Suppressor macrophage treated with lipopolysaccharide for 4 hours (primary cell): ENCODE results near the gene AFF3.

Experiments
- DNase-seq: peaks from one replicate; pipeline ENCODE4 v3.0.0-alpha.2; 2020

Gene AFF3

GRCh38 chr2:99648906-99649789 lies 493.2 kb downstream of the AFF3 start:
- no peak for DNase-seq

DNA sequence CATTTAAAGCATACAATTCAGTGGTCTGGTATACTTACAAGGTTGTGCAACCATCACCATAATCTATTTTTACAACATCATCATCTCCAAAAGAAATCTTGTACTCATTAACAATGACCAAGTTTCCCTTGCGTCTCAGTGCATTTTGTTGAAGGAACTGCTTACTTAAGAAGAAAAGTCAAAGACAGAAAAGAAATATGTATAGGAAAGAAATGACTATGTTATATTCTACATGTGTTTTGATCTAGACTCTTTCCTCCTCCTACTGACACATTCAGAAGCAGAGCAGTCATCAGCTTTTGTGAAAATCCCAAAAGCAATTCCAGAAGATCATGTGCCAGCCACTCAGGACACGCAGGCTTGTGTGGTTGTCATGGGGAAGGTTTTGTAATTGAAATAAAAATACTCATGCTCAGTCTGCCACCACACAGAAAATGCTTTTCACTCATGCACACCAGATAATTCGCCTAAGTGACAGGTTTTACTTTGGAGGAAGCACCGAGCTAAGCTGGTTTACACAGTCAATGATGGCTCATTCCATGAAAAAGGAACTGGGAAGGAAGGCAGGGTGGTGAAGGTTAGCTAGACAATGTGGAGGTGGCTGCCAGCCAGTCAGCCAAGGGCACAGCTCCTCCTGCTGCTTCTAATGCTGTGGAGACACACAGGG lies 494.1 kb downstream of the AFF3 start:
- DNase-seq, result peak; percentile 49

DNA sequence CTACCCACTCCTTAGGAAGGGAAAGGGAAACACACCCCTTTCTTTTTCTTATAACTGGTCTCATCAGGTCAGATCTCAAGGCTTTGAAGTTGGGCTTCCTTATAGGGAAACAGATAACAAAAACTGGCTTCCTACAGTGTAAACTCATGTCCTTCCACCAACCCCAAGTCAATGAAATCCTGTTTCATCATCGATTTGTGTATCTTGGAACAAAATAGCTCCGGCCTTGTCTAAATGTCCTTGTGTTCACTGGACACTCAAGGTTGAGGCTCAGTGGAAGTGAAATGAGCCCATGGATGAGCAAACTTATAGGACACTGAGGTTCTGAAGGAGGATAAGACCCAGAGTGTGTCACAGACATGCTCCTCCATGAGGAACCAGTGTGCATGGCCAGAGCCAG lies 496.4 kb downstream of the AFF3 start:
- DNase-seq, result no peak

- DNase-seq, result no peak
Measured at GRCh38 chr2:99644419-99644787, 498.0 kb downstream of the AFF3 start.

GRCh38 chr2:99643787-99644418 lies 498.5 kb downstream of the AFF3 start:
- no peak for DNase-seq

- no peak for DNase-seq
Measured at GRCh38 chr2:99641999-99642398, 500.4 kb downstream of the AFF3 start.

DNA sequence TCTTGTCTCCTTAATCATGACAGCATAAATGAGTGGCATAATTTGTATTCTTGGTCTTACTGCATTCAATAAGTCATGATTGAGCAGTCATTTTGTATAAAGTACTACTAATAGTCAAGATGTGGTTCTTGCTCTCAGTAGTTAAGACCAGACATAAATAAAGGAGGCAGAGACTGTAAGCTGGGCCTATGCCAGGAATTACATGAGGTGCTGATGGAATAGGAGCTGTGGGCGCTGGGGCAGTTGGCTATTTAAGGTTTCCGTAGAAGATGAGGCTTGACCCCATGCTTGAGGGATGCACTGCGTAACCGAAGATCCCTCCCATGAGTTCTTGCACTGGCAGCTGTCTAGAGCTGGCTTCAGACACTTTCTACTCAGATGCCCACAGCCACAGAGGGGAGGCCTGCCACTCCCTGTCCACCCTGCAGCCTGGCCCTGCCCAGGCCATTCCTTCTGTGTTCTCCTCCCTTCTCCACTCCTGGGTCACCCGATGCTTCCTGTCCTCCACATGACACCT lies 501.7 kb downstream of the AFF3 start:
- no peak for DNase-seq

DNA sequence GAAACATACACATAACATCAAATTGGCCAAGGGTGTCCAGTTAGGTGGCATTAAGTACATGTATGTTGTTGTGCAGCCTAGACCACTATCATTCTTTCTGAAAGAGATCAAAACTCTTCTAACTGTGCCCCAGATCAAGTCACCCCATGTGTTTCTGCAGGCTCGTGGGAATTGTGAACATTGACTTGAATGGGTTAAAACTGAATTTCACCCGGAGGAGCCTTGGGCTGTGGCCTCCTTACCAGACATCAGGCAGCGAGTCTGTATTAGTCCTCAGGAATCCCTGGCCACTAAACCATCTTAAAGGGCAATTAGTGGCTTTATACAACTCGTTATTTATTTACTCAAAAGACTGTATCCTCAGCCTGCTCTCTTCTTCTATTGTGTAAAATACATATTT lies 503.6 kb downstream of the AFF3 start:
- DNase-seq, result no peak

GRCh38 chr2:99637159-99637697 lies 505.2 kb downstream of the AFF3 start:
- no peak for DNase-seq

GRCh38 chr2:99636144-99637034 lies 506.0 kb downstream of the AFF3 start:
- DNase-seq, result peak; percentile 5

DNA sequence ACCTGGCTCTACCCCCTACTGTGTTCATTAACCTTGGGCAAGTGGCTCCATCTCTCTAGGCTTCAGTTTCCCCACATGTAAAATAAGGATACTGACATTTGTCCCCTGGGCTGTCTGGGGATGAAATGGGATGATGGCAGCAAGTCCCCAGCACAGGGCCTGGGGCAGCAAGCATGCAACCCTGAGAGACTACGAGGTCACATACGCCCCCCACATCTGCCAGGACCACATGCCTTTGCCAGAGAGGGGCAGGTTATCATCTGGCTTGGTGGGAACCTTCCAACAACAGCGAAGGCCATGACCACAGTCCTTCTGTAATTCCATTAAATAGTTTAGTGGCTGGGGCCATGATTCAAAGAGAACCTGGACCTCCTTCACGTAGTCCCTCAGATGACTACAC lies 506.7 kb downstream of the AFF3 start:
- DNase-seq, result no peak

DNA sequence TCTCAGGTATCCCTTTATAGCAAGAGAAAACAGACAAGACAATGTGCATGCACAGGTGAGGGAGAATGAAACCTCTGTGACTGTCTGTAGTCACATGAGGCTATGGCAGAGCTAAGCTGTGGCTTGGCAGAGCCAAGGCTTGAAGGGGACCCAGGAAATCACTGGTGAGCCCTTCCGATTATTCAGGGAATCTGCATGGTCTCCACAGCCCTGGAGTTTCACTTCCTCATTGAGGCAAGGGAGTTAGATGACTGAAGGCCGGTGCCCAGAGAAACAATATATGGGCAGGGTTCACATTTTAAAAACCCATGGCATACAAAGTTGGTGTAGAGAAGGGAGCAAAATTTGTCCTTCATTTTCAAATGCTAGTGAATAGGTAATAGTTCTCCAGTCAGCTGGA lies 508.2 kb downstream of the AFF3 start:
- DNase-seq, result peak; percentile 21

GRCh38 chr2:99631700-99632099 lies 510.7 kb downstream of the AFF3 start:
- no peak for DNase-seq

DNA sequence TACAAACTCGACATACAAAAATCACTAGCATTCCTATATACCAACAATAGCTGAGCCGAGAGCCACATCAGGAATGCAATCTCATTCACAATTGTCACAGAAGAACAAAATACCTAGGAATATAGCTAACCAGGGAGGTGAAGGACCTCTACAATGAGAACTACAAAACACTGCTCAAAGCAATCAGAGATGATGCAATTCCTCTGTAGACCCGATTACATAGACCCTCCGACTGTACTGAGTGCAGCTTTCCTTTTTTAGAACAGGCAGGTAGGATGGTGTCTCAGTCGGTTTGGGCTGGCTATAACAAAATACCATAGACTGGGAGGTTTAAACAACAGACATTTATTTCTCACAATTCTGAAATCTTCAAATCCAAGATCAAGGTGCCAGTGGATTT lies 513.1 kb downstream of the AFF3 start:
- no peak for DNase-seq

- no peak for DNase-seq
Measured at GRCh38 chr2:99626158-99626557, 516.2 kb downstream of the AFF3 start.

DNA sequence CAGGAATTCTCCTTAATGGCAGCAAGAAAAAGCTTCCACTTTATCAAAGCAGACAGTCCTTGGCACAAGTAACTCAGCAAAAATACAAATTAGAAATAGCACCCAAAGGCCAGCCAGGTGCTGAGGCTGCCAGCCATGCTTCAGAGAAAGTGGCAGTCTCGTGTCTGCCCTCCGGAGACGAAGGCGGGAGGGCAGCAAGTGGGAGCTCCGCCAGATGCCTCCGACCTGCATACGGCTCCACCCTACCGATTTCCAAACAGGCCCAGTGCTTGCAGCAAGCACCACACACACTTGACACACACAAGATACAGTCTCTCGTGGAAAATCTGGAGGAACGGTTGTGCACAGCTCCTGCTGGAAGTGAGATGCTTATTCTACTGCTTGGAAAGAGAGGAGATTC lies 517.7 kb downstream of the AFF3 start:
- DNase-seq, result no peak

- DNase-seq, result no peak
Measured at GRCh38 chr2:99623613-99624012, 518.8 kb downstream of the AFF3 start.

DNA sequence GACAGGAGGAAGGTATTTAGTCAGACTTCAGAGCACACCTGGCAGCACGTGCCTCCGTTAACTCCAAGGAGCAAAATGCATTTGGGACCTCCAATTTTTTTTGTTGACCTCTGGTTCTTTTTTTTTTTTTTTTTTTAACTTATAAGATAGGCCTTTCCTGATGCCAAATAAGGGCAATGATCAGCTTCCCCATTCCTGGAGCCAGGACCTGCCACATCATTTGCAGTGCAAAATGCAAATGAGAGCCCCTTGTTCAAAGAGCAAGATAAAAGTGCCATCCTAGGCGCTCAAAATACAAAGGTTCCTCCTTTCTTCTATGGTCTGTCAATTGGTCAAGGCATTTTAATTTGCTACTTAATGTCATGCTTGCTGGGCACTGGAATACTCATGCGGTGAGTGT lies 519.4 kb downstream of the AFF3 start:
- no peak for DNase-seq

- DNase-seq, result no peak
Measured at GRCh38 chr2:99622534-99622933, 519.9 kb downstream of the AFF3 start.

DNA sequence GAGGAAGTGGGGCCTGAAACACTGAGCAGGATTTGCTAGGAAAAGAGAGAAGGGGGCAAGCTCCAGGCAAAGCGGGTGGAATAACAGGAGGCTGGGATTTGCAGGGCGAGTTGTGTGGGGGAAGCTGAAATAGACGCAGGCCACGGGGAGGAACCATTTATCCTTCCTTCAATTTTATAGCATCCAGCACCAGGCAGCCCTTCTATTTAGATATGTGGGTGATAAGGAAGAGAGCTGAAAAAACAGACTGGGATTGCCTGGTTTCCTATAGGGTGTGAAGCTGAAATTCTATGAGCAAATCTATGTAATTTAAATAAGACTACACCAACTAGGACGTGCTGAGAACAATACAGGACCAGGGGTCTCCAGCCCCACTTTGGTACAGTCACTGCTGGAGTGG lies 520.6 kb downstream of the AFF3 start:
- DNase-seq, result no peak

DNA sequence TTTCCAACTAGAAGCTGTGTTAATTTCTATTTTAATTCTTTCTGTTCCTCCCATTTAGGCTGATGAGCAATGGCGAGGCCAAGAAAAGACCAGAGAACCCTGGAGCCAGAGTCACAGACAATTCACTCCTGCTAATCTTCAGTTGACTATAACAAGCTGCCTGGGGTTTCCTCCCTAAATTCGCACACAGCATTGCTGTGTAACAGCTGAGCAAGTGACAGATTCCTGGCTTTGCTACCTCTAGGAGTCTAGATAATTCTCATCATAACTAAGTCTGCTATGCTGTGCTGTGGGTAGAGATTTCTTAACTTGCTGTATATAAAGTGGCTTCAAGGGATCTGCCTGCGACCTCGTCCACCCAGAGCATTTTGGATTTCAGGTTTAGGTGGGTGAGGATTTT lies 521.3 kb downstream of the AFF3 start:
- no peak for DNase-seq

DNA sequence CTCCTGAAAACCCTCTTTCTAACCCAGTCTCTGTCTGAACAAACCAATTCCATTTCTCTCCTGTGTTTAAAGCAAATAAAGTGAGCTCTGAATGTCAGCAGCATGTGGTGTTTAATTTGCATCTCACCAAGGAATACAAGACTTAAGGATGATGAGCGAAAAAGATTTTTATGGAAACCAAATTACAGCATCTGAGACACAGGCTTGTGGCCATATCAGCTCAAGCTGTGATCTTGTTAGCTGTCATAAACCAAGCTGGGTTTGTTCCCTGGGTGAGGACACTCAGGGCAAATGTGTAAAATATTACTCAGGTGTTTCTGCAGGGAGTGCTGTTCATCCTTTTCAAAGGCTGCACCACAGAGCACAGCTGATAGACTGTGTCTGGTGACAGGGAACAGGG lies 523.2 kb downstream of the AFF3 start:
- no peak for DNase-seq
